H9 (cell line): ENCODE measurements around the gene RNF39. TPM values are rescaled to one million over a fixed set of nuclear protein-coding genes. Genes with fewer than 3 reads are reported as not detected.

Experiments
- DNase-seq: peaks from one replicate; pipeline ENCODE4 v3.0.0-alpha.2; 2017
- H2AFZ ChIP-seq: one replicate; pipeline ENCODE4 v1.6.1; 2013; ENCODE audit warnings: mild to moderate bottlenecking, low read length, control low read depth, moderate library complexity
- H2AK5ac ChIP-seq: 2 replicates; pipeline ENCODE4 v1.6.1; 2013; ENCODE audit warnings: low read length, control low read depth, mixed read lengths; ENCODE audit not compliant: insufficient read length
- H2BK120ac ChIP-seq: one replicate; pipeline ENCODE4 v1.6.1; 2013; ENCODE audit warnings: low read depth, mild to moderate bottlenecking, low read length, control low read depth, inconsistent platforms; ENCODE audit not compliant: poor library complexity, severe bottlenecking
- H2BK12ac ChIP-seq: 2 replicates; pipeline ENCODE4 v1.6.1; 2013; ENCODE audit warnings: low read length, control low read depth, mixed read lengths, low read depth; ENCODE audit not compliant: insufficient read length
- H2BK15ac ChIP-seq: 2 replicates; pipeline ENCODE4 v1.6.1; 2013; ENCODE audit warnings: low read depth, low read length, control low read depth
- H2BK20ac ChIP-seq: one replicate; pipeline ENCODE4 v1.6.1; 2013; ENCODE audit warnings: low read depth, mild to moderate bottlenecking, low read length, control low read depth, inconsistent platforms; ENCODE audit not compliant: poor library complexity, severe bottlenecking
- H2BK5ac ChIP-seq: 2 replicates; pipeline ENCODE4 v1.6.1; 2013; ENCODE audit warnings: low read length, control low read depth, mixed read lengths; ENCODE audit not compliant: insufficient read length
- H3K14ac ChIP-seq: 2 replicates; pipeline ENCODE4 v1.6.1; 2013; ENCODE audit warnings: low read length, control low read depth; ENCODE audit not compliant: insufficient read depth
- H3K18ac ChIP-seq: 2 replicates; pipeline ENCODE4 v1.6.1; 2013; ENCODE audit warnings: low read depth, mild to moderate bottlenecking, mixed read lengths, low read length, control low read depth; ENCODE audit not compliant: insufficient read length
- H3K23ac ChIP-seq: 2 replicates; pipeline ENCODE4 v1.6.1; 2013; ENCODE audit warnings: low read length, control low read depth, mixed read lengths, low read depth; ENCODE audit not compliant: insufficient read length
- H3K23me2 ChIP-seq: 2 replicates; pipeline ENCODE4 v1.6.1; 2013; ENCODE audit warnings: low read depth, mild to moderate bottlenecking, mixed read lengths, low read length, control low read depth; ENCODE audit not compliant: insufficient read length, poor library complexity, severe bottlenecking
- H3K27ac ChIP-seq: 2 replicates; pipeline ENCODE4 v1.5.1; 2013; ENCODE audit warnings: low read length, control low read depth, mixed read lengths, low read depth; ENCODE audit not compliant: insufficient read length
- H3K27me3 ChIP-seq: 2 replicates; pipeline ENCODE4 v1.6.1; 2013; ENCODE audit warnings: low read length, control low read depth, inconsistent platforms; ENCODE audit not compliant: insufficient read depth
- H3K4ac ChIP-seq: 2 replicates; pipeline ENCODE4 v1.6.1; 2013; ENCODE audit warnings: low read depth, mild to moderate bottlenecking, control low read depth, inconsistent platforms, low read length, moderate library complexity
- H3K4me1 ChIP-seq: 2 replicates; pipeline ENCODE4 v1.6.1; 2013; ENCODE audit warnings: low read length, control low read depth, inconsistent platforms; ENCODE audit not compliant: insufficient read depth
- H3K4me2 ChIP-seq: 2 replicates; pipeline ENCODE4 v1.6.1; 2013; ENCODE audit warnings: low read length, control low read depth, mixed read lengths; ENCODE audit not compliant: insufficient read length, insufficient read depth
- H3K56ac ChIP-seq: 2 replicates; pipeline ENCODE4 v1.6.1; 2013; ENCODE audit warnings: low read depth, mild to moderate bottlenecking, mixed read lengths, low read length, control low read depth; ENCODE audit not compliant: insufficient read length
- H3K79me1 ChIP-seq: 2 replicates; pipeline ENCODE4 v1.6.1; 2013; ENCODE audit warnings: low read depth, mild to moderate bottlenecking, moderate library complexity, low read length, control low read depth, inconsistent platforms; ENCODE audit not compliant: insufficient read depth, poor library complexity, severe bottlenecking
- H3K79me2 ChIP-seq: 2 replicates; pipeline ENCODE4 v1.6.1; 2013; ENCODE audit warnings: low read length, control low read depth, inconsistent platforms; ENCODE audit not compliant: insufficient read depth
- H3K9ac ChIP-seq: 2 replicates; pipeline ENCODE4 v1.6.1; 2013; ENCODE audit warnings: low read length, control low read depth, mixed read lengths; ENCODE audit not compliant: insufficient read length; ENCODE audit errors: extremely low read depth
- H3K9me3 ChIP-seq: one replicate; pipeline ENCODE4 v1.6.1; 2013; ENCODE audit warnings: low read depth, low read length, inconsistent platforms; ENCODE audit not compliant: control insufficient read depth
- H3T11ph ChIP-seq: one replicate; pipeline ENCODE4 v1.6.1; 2013; ENCODE audit warnings: mild to moderate bottlenecking, low read length, control low read depth, inconsistent platforms
- H4K20me1 ChIP-seq: one replicate; pipeline ENCODE4 v1.6.1; 2013; ENCODE audit not compliant: control insufficient read depth, insufficient read length, insufficient read depth
- H4K5ac ChIP-seq: 2 replicates; pipeline ENCODE4 v1.6.1; 2013; ENCODE audit warnings: low read depth, mild to moderate bottlenecking, mixed read lengths, low read length, control low read depth; ENCODE audit not compliant: insufficient read length
- H4K8ac ChIP-seq: replicated peaks from 2 replicates; pipeline ENCODE4 v1.6.1; 2013; ENCODE audit warnings: low read length, control low read depth, mixed read lengths, low read depth; ENCODE audit not compliant: insufficient read length
- H4K91ac ChIP-seq: 2 replicates; pipeline ENCODE4 v1.6.1; 2013; ENCODE audit warnings: low read depth, mild to moderate bottlenecking, moderate library complexity, mixed read lengths, low read length, control low read depth; ENCODE audit not compliant: insufficient read length
- H3K27ac Mint-ChIP-seq, 3 experiments: 2 replicates in 2 of 3; 3 replicates in 1 of 3; pipeline ENCODE4 v1.8.0; 2020 to 2021; ENCODE audit warnings: mixed read lengths in 3 of 3, mild to moderate bottlenecking in 1 of 3, moderate library complexity in 1 of 3
- H3K27me3 Mint-ChIP-seq: 2 replicates; pipeline ENCODE4 v1.8.0; 2021; ENCODE audit warnings: low read depth, mild to moderate bottlenecking, moderate library complexity, mixed read lengths
- H3K36me3 Mint-ChIP-seq, 3 experiments: 2 replicates in 2 of 3; 3 replicates in 1 of 3; pipeline ENCODE4 v1.8.0; 2020 to 2021; ENCODE audit warnings: low read depth in 3 of 3, mixed read lengths in 3 of 3; ENCODE audit not compliant: insufficient read depth in 1 of 3
- H3K4me1 Mint-ChIP-seq, 2 experiments: 2 replicates each; pipeline ENCODE4 v1.8.0; 2020; ENCODE audit warnings: mixed read lengths in 2 of 2
- H3K4me3 Mint-ChIP-seq, 2 experiments: 2 replicates in 1 of 2; 3 replicates in 1 of 2; pipeline ENCODE4 v1.8.0; 2020 to 2021; ENCODE audit warnings: mild to moderate bottlenecking in 2 of 2, mixed read lengths in 2 of 2, moderate library complexity in 1 of 2
- H3K9me3 Mint-ChIP-seq, 2 experiments: 2 replicates in 1 of 2; 3 replicates in 1 of 2; pipeline ENCODE4 v1.8.0; 2020; ENCODE audit warnings: mild to moderate bottlenecking in 2 of 2, mixed read lengths in 2 of 2, moderate library complexity in 1 of 2
- CTCF ChIP-seq: fragments of 200-600 bp; sonication (generic); conservative IDR thresholded peaks from 3 replicates; pipeline ENCODE4 v1.8.0; 2021; ENCODE audit warnings: antibody characterized with exemption, mild to moderate bottlenecking
- WGBS: extraction: QIAGEN DNeasy Blood & Tissue Kit; methylation state at CpG from one replicate; pipeline ENCODE4 v1.1.7; 2013; ENCODE audit warnings: missing lambda C conversion rate, low lambda C conversion rate, mixed read lengths; ENCODE audit not compliant: insufficient read length; ENCODE audit errors: extremely low coverage; 5-methylcytosine and 5-hydroxymethylcytosine counted together
- total RNA-seq: library from RNA; stranded (reverse); gene quantifications from 2 replicates; pipeline ENCODE4 v1.2.1, GENCODE V29; 2021

The RNF39 gene
- total RNA-seq, 1 experiment from 2014 or later, result 0.26 TPM

DNA sequence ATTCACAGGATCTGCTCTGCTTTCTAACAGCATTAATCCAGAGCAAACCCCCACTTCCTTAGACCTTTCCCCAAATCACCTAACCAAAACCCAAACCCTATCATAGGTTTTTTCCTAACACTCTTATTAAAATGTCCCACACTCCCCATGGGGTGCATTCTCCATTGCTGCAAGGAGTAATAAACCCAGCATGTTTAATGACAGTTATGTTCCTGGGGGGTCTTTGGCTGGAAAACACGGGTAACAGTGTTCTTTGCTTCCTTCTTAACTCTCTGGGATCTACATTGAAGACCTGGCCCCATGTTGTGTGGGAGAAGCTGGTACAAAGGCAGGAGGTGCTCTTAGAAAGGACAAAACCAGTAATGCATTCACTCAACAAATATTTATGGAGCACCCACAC lies 21.3 kb upstream of the RNF39 start:
- H2AK5ac ChIP-seq, result no peak overlapping the region
- H4K91ac ChIP-seq, result no peak overlapping the region
- no peaks in the 10 kb centered on the region for H3K79me2 ChIP-seq
- H3K4me2 ChIP-seq, result no peak overlapping the region
- H3K9me3 Mint-ChIP-seq, result peaks cover 0 to 2% of the 10 kb centered on the region in 2 experiments; a peak in 2 of 5 replicates
- peaks cover 0 to 2% (median 0%) of the 10 kb centered on the region in 3 experiments; a peak in 1 of 7 replicates for H3K36me3 Mint-ChIP-seq
- no peak overlapping the region for H3K4me3 Mint-ChIP-seq
- H3K9me3 ChIP-seq, result no peaks in the 10 kb centered on the region
- no peak for TF ChIP-seq CTCF
- no peak overlapping the region for H3K14ac ChIP-seq
- H3K56ac ChIP-seq, result no peak overlapping the region
- H2BK5ac ChIP-seq, result no peak overlapping the region
- H3K79me1 ChIP-seq, result no peaks in the 10 kb centered on the region
- peaks cover 5% of the 10 kb centered on the region; the same call in 1 of the 2 replicates for H3K4me1 ChIP-seq
- peaks cover 96% of the 10 kb centered on the region for H3K27me3 Mint-ChIP-seq
- H3K4me1 Mint-ChIP-seq, result peaks cover 26 to 27% of the 10 kb centered on the region in 2 experiments
- no peak for DNase-seq
- no peak overlapping the region for H4K8ac ChIP-seq
- no CpG with 5 or more reads among the region's 1 CpG for WGBS
- no peak overlapping the region for H3K9ac ChIP-seq
- H2BK20ac ChIP-seq, result no peak overlapping the region
- H4K20me1 ChIP-seq, result no peaks in the 10 kb centered on the region
- no peak overlapping the region for H2AFZ ChIP-seq
- H3K4ac ChIP-seq, result no peak overlapping the region
- no peak overlapping the region for H3K27ac Mint-ChIP-seq
- no peak overlapping the region for H2BK12ac ChIP-seq
- H2BK15ac ChIP-seq, result no peak overlapping the region
- H3K27ac ChIP-seq, result no peak overlapping the region
- H3T11ph ChIP-seq, result no peak overlapping the region
- no peak overlapping the region for H4K5ac ChIP-seq
- H3K23ac ChIP-seq, result no peak overlapping the region
- peaks cover 11% of the 10 kb centered on the region for H3K23me2 ChIP-seq
- peaks cover 30% of the 10 kb centered on the region; the same call in 1 of the 2 replicates for H3K27me3 ChIP-seq
- no peak overlapping the region for H2BK120ac ChIP-seq
- H3K18ac ChIP-seq, result no peak overlapping the region
